Mesendoderm (in vitro differentiated cells): Measurements from ENCODE around the gene RAPGEF6.

Experiments used
- DNase-seq: peaks from one replicate; pipeline ENCODE4 v3.0.0; 2013
- H2AK5ac ChIP-seq: 2 replicates; pipeline ENCODE4 v1.6.1; 2013; ENCODE audit warnings: low read length, inconsistent platforms
- H2BK120ac ChIP-seq: 2 replicates; pipeline ENCODE4 v1.6.1; 2013; ENCODE audit warnings: low read depth, mild to moderate bottlenecking, low read length, moderate library complexity, mixed read lengths
- H2BK15ac ChIP-seq: replicated peaks from 2 replicates; pipeline ENCODE4 v1.6.1; 2013; ENCODE audit warnings: low read depth, mild to moderate bottlenecking, moderate library complexity
- H2BK5ac ChIP-seq: 2 replicates; pipeline ENCODE4 v1.6.1; 2013; ENCODE audit warnings: low read length, inconsistent platforms
- H3K18ac ChIP-seq: 2 replicates; pipeline ENCODE4 v1.6.1; 2013; ENCODE audit warnings: mild to moderate bottlenecking, low read length, mixed read lengths
- H3K23ac ChIP-seq: one replicate; pipeline ENCODE4 v1.6.1; 2013; ENCODE audit warnings: low read length
- H3K27ac ChIP-seq: 2 replicates; pipeline ENCODE4 v1.5.1; 2013; ENCODE audit warnings: low read depth, mild to moderate bottlenecking, inconsistent platforms, low read length, moderate library complexity
- H3K27me3 ChIP-seq: 2 replicates; pipeline ENCODE4 v1.6.1; 2013; ENCODE audit warnings: low read length, control low read depth, mild to moderate bottlenecking, inconsistent platforms; ENCODE audit not compliant: insufficient read depth, poor library complexity
- H3K36me3 ChIP-seq: 2 replicates; pipeline ENCODE4 v1.6.1; 2013; ENCODE audit warnings: low read length, inconsistent platforms; ENCODE audit not compliant: control insufficient read depth, insufficient read depth
- H3K4ac ChIP-seq: one replicate; pipeline ENCODE4 v1.6.1; 2013; ENCODE audit warnings: low read depth, mild to moderate bottlenecking, low read length, moderate library complexity
- H3K4me1 ChIP-seq: 2 replicates; pipeline ENCODE4 v1.6.1; 2013; ENCODE audit warnings: low read depth, low read length, inconsistent platforms; ENCODE audit not compliant: control insufficient read depth
- H3K4me2 ChIP-seq: 2 replicates; pipeline ENCODE4 v1.6.1; 2013; ENCODE audit warnings: low read length
- H3K4me3 ChIP-seq: 2 replicates; pipeline ENCODE4 v1.5.1; 2013; ENCODE audit warnings: mild to moderate bottlenecking, low read length
- H3K56ac ChIP-seq: one replicate; pipeline ENCODE4 v1.6.1; 2013; ENCODE audit warnings: low read length
- H3K79me1 ChIP-seq: 2 replicates; pipeline ENCODE4 v1.6.1; 2013; ENCODE audit warnings: low read length, inconsistent platforms
- H3K79me2 ChIP-seq: 2 replicates; pipeline ENCODE4 v1.6.1; 2013; ENCODE audit warnings: mild to moderate bottlenecking, low read length; ENCODE audit not compliant: control insufficient read depth, insufficient read depth
- H3K9ac ChIP-seq: 2 replicates; pipeline ENCODE4 v1.6.1; 2013; ENCODE audit warnings: low read length, inconsistent platforms
- H4K5ac ChIP-seq: one replicate; pipeline ENCODE4 v1.6.1; 2013; ENCODE audit warnings: low read length
- H4K8ac ChIP-seq: one replicate; pipeline ENCODE4 v1.6.1; 2013; ENCODE audit warnings: low read depth, mild to moderate bottlenecking, control low read depth, low read length, moderate library complexity
- WGBS: extraction: QIAGEN DNeasy Blood & Tissue Kit; methylation state at CpG from one replicate; pipeline ENCODE4 v1.1.7; 2013; ENCODE audit warnings: low lambda C conversion rate, missing lambda C conversion rate; ENCODE audit not compliant: insufficient coverage; ENCODE audit errors: extremely low coverage; 5-methylcytosine and 5-hydroxymethylcytosine counted together

Gene RAPGEF6

GRCh38 chr5:131587541-131587940, 47.5 kb downstream of the RAPGEF6 start:
- Histone ChIP-seq H3K4me2 (no peak overlapping the region), H3K27ac (no peak overlapping the region), H3K4me1 (no peaks in the 10 kb centered on the region), H2BK15ac (no peak overlapping the region), H4K5ac (no peak overlapping the region), H3K23ac (no peak overlapping the region), H3K56ac (no peak overlapping the region), H4K8ac (no peak overlapping the region), H3K36me3 (no peaks in the 10 kb centered on the region), H3K79me1 (peaks cover 1% of the 10 kb centered on the region), H2AK5ac (no peak overlapping the region), H2BK120ac (no peak overlapping the region), H2BK5ac (no peak overlapping the region), H3K27me3 (no peaks in the 10 kb centered on the region), H3K4ac (no peak overlapping the region), H3K18ac (no peak overlapping the region), H3K4me3 (no peak overlapping the region), H3K9ac (no peak overlapping the region), H3K79me2 (no peaks in the 10 kb centered on the region)
- whole genome bisulfite sequencing = no CpG with 5 or more reads among the region's 2 CpGs
- DNase-seq = peak; percentile 49

GRCh38 chr5:131581702-131582101, 53.3 kb downstream of the RAPGEF6 start:
- Histone ChIP-seq H3K79me2 (no peaks in the 10 kb centered on the region), H3K27ac (no peak overlapping the region), H3K56ac (no peak overlapping the region), H3K4me2 (no peak overlapping the region), H4K8ac (no peak overlapping the region), H3K27me3 (no peaks in the 10 kb centered on the region), H2BK5ac (no peak overlapping the region), H3K23ac (no peak overlapping the region), H3K4me3 (no peak overlapping the region), H3K4ac (no peak overlapping the region), H3K79me1 (peaks cover 3% of the 10 kb centered on the region), H3K18ac (no peak overlapping the region), H3K36me3 (no peaks in the 10 kb centered on the region), H3K9ac (no peak overlapping the region), H4K5ac (no peak overlapping the region), H2AK5ac (no peak overlapping the region), H2BK15ac (no peak overlapping the region), H2BK120ac (no peak overlapping the region), H3K4me1 (no peaks in the 10 kb centered on the region)
- no CpG with 5 or more reads among the region's 1 CpG for WGBS
- DNase-seq = no peak

GRCh38 chr5:131579917-131580671, 54.9 kb downstream of the RAPGEF6 start:
- Histone ChIP-seq H3K18ac (no peak overlapping the region), H2AK5ac (no peak overlapping the region), H2BK5ac (no peak overlapping the region), H3K36me3 (no peaks in the 10 kb centered on the region), H3K27ac (no peak overlapping the region), H3K4me2 (no peak overlapping the region), H3K79me2 (no peaks in the 10 kb centered on the region), H2BK15ac (no peak overlapping the region), H2BK120ac (no peak overlapping the region), H4K8ac (no peak overlapping the region), H3K4ac (no peak overlapping the region), H3K4me3 (no peak overlapping the region), H3K23ac (no peak overlapping the region), H3K9ac (no peak overlapping the region), H4K5ac (no peak overlapping the region), H3K4me1 (no peaks in the 10 kb centered on the region), H3K79me1 (peaks cover 6% of the 10 kb centered on the region), H3K27me3 (no peaks in the 10 kb centered on the region), H3K56ac (no peak overlapping the region)
- no peak for DNase-seq
- no CpG with 5 or more reads among the region's 38 CpGs for WGBS

GRCh38 chr5:131575660-131576227, 59.3 kb downstream of the RAPGEF6 start:
- Histone ChIP-seq H3K27me3 (no peaks in the 10 kb centered on the region), H3K4me2 (no peak overlapping the region), H4K8ac (no peak overlapping the region), H3K9ac (no peak overlapping the region), H3K23ac (no peak overlapping the region), H3K27ac (no peak overlapping the region), H3K4ac (no peak overlapping the region), H2AK5ac (no peak overlapping the region), H3K4me3 (no peak overlapping the region), H3K4me1 (no peaks in the 10 kb centered on the region), H4K5ac (no peak overlapping the region), H2BK15ac (no peak overlapping the region), H2BK120ac (no peak overlapping the region), H3K79me1 (peaks cover 6% of the 10 kb centered on the region), H3K56ac (no peak overlapping the region), H2BK5ac (no peak overlapping the region), H3K79me2 (no peaks in the 10 kb centered on the region), H3K36me3 (no peaks in the 10 kb centered on the region), H3K18ac (no peak overlapping the region)
- 100% methylated on average over 2 of the region's 8 CpGs for WGBS
- no peak for DNase-seq

- H3K4me1 ChIP-seq = no peaks in the 10 kb centered on the region
- H2BK120ac ChIP-seq = no peak overlapping the region
- no CpG with 5 or more reads among the region's 9 CpGs for whole genome bisulfite sequencing
- H4K8ac ChIP-seq = no peak overlapping the region
- no peak overlapping the region for H3K4me3 ChIP-seq
- H3K79me2 ChIP-seq = no peaks in the 10 kb centered on the region
- H3K27me3 ChIP-seq = no peaks in the 10 kb centered on the region
- no peak overlapping the region for H3K4me2 ChIP-seq
- DNase-seq = no peak
- H4K5ac ChIP-seq = no peak overlapping the region
- H3K36me3 ChIP-seq = no peaks in the 10 kb centered on the region
- no peak overlapping the region for H3K56ac ChIP-seq
- H2AK5ac ChIP-seq = no peak overlapping the region
- H3K9ac ChIP-seq = no peak overlapping the region
- H3K23ac ChIP-seq = no peak overlapping the region
- H3K4ac ChIP-seq = no peak overlapping the region
- H3K27ac ChIP-seq = no peak overlapping the region
- no peak overlapping the region for H3K18ac ChIP-seq
- H3K79me1 ChIP-seq = peaks cover 6% of the 10 kb centered on the region
- H2BK5ac ChIP-seq = no peak overlapping the region
- H2BK15ac ChIP-seq = no peak overlapping the region
Observed at GRCh38 chr5:131571669-131572168, 63.3 kb downstream of the RAPGEF6 start.
